Nephron (organoid): Measurements from ENCODE around the gene CD44.

Source experiments
- H3K27ac Mint-ChIP-seq, 3 experiments: 2 replicates each; pipeline ENCODE4 v1.8.0; 2020; ENCODE audit warnings: mixed read lengths in 3 of 3, mild to moderate bottlenecking in 2 of 3, moderate library complexity in 1 of 3
- H3K27me3 Mint-ChIP-seq: 2 replicates; pipeline ENCODE4 v1.8.0; 2021; ENCODE audit warnings: low read depth, mild to moderate bottlenecking, moderate library complexity, mixed read lengths
- H3K36me3 Mint-ChIP-seq: 2 replicates; pipeline ENCODE4 v1.8.0; 2020; ENCODE audit warnings: low read depth, mixed read lengths
- H3K4me1 Mint-ChIP-seq: 2 replicates; pipeline ENCODE4 v1.8.0; 2020; ENCODE audit warnings: mixed read lengths
- H3K4me3 Mint-ChIP-seq, 3 experiments: 2 replicates each; pipeline ENCODE4 v1.8.0; 2020; ENCODE audit warnings: mild to moderate bottlenecking in 3 of 3, mixed read lengths in 3 of 3, moderate library complexity in 2 of 3
- H3K9me3 Mint-ChIP-seq: 2 replicates; pipeline ENCODE4 v1.8.0; 2020; ENCODE audit warnings: mixed read lengths
- CTCF ChIP-seq, 3 experiments: fragments of 200-600 bp; sonication (generic); IDR thresholded peaks; one replicate each; pipeline ENCODE4 v1.5.0; 2021; ENCODE audit warnings: antibody characterized with exemption in 3 of 3; ENCODE audit not compliant: unreplicated experiment in 3 of 3

The CD44 gene

GRCh38 chr11:35138058-35138457 is 913 bp upstream of the CD44 start:
- no peak for TF ChIP-seq CTCF (IDR thresholded peaks at IDR 0.05; ENCODE audit: unreplicated experiment in 3 of 3)
- peaks cover 56% of the 10 kb centered on the region for H3K27me3 Mint-ChIP-seq
- H3K36me3 Mint-ChIP-seq, result no peaks in the 10 kb centered on the region
- H3K27ac Mint-ChIP-seq, result peak overlapping the region in 1 of 3 experiments; percentile 7
- no peaks in the 10 kb centered on the region for H3K9me3 Mint-ChIP-seq
- H3K4me3 Mint-ChIP-seq, result peak overlapping the region; percentile 66 to 75 (median 69)
- H3K4me1 Mint-ChIP-seq, result peaks cover 25% of the 10 kb centered on the region

- H3K36me3 Mint-ChIP-seq, result no peaks in the 10 kb centered on the region
- peaks cover 57% of the 10 kb centered on the region for H3K27me3 Mint-ChIP-seq
- no peak overlapping the region for H3K27ac Mint-ChIP-seq
- no peak for TF ChIP-seq CTCF (IDR thresholded peaks at IDR 0.05; ENCODE audit: unreplicated experiment in 3 of 3)
- no peaks in the 10 kb centered on the region for H3K9me3 Mint-ChIP-seq
- H3K4me3 Mint-ChIP-seq, result peak overlapping the region; percentile 66 to 75 (median 69)
- H3K4me1 Mint-ChIP-seq, result peaks cover 25% of the 10 kb centered on the region
Measured at GRCh38 chr11:35138606-35138942, 397 bp upstream of the CD44 start.

DNA sequence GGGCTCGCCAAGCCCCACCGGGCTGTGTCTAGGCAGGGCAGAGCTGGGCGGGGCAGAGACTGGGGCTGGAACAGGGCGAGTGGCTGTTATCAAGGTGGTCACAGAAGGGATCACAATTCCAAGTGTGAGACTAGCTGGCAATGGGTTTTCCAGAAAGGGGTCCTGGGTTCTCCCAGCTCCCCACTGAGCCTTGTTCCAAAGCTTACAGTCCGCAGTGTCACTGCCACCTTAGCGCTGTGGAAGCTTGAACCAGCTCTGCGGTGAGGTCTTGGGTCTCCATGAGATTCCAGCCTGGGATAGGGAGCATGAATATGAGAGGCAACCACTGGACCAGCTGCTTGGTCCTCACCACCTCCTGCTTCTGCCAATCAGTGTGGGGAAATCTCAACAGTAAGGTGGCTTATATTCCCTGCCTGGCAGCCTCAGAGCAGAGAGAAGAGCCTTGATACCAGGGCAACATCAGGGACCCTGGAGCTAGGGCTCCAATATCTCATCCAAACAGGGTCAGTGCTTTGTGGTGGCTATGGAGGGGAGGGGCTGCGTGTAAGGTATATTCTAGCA is 831 bp downstream of the CD44 start:
- TF ChIP-seq CTCF (IDR thresholded peaks at IDR 0.05; ENCODE audit: unreplicated experiment in 3 of 3), result no peak
- no peaks in the 10 kb centered on the region for H3K9me3 Mint-ChIP-seq
- H3K27me3 Mint-ChIP-seq, result peaks cover 60% of the 10 kb centered on the region

DNA sequence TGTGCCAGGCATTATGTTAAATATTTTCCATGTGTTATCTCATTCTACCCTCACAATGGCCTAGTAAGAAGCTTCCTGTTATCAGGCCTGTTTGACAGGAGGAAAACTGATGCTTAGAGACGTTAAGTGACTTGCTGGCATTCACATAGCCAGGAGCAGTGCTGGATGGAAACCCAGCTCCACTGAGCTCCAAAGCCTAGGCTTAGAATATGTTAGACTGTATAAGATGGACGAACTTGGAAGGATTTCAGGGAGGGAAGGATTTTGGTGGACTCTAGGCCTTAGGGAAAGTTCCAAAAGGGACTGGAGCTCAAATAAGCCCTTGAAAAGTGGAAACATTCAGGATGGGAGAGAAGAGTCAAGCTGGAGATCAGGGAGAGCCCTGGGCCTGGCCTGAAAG is 2.1 kb downstream of the CD44 start:
- peaks cover 59% of the 10 kb centered on the region for H3K27me3 Mint-ChIP-seq
- no peak for TF ChIP-seq CTCF (IDR thresholded peaks at IDR 0.05; ENCODE audit: unreplicated experiment in 3 of 3)
- H3K9me3 Mint-ChIP-seq, result no peaks in the 10 kb centered on the region
- no peak overlapping the region for H3K27ac Mint-ChIP-seq
- no peaks in the 10 kb centered on the region for H3K36me3 Mint-ChIP-seq
- peaks cover 18% of the 10 kb centered on the region for H3K4me1 Mint-ChIP-seq
- H3K4me3 Mint-ChIP-seq, result peak overlapping the region in 1 of 3 experiments; percentile 17

More for the DNA sequence above, 831 bp downstream of the CD44 start:
- H3K4me1 Mint-ChIP-seq, result peaks cover 20% of the 10 kb centered on the region
- H3K36me3 Mint-ChIP-seq, result no peaks in the 10 kb centered on the region
- H3K4me3 Mint-ChIP-seq, result peak overlapping the region; percentile 66 to 79 (median 74)
- no peak overlapping the region for H3K27ac Mint-ChIP-seq

GRCh38 chr11:35141571-35141971 is 2.6 kb downstream of the CD44 start:
- no peak overlapping the region for H3K27ac Mint-ChIP-seq
- no peak overlapping the region for H3K4me3 Mint-ChIP-seq
- H3K9me3 Mint-ChIP-seq, result no peaks in the 10 kb centered on the region
- TF ChIP-seq CTCF (IDR thresholded peaks at IDR 0.05; ENCODE audit: unreplicated experiment in 3 of 3), result no peak
- peaks cover 18% of the 10 kb centered on the region for H3K4me1 Mint-ChIP-seq
- H3K27me3 Mint-ChIP-seq, result peaks cover 62% of the 10 kb centered on the region
- no peaks in the 10 kb centered on the region for H3K36me3 Mint-ChIP-seq

GRCh38 chr11:35142481-35143075 is 3.6 kb downstream of the CD44 start:
- no peak for TF ChIP-seq CTCF (IDR thresholded peaks at IDR 0.05; ENCODE audit: unreplicated experiment in 3 of 3)
- Mint-ChIP-seq H3K27me3 (peaks cover 68% of the 10 kb centered on the region), H3K27ac (no peak overlapping the region), H3K36me3 (no peaks in the 10 kb centered on the region), H3K4me3 (no peak overlapping the region), H3K4me1 (peaks cover 15% of the 10 kb centered on the region), H3K9me3 (no peaks in the 10 kb centered on the region)
